HepG2 (cell line): ENCODE results near the gene RGS19. TPM values are rescaled to one million over a fixed set of nuclear protein-coding genes. Genes with fewer than 3 reads are reported as not detected.

Experiments
- ADNP ChIP-seq: sonication (generic); formaldehyde crosslinking; IDR thresholded peaks from 2 replicates; pipeline ENCODE4 v1.4.0; 2020; ENCODE audit warnings: missing genetic modification reagents
- AGO1 ChIP-seq: fragments of 200-400 bp; formaldehyde crosslinking; IDR thresholded peaks from 2 replicates; pipeline ENCODE4 v1.6.1; 2017; ENCODE audit warnings: mild to moderate bottlenecking, low read depth, low read length, moderate library complexity; ENCODE audit not compliant: poor library complexity, severe bottlenecking
- GATA4 ChIP-seq: sonication (generic); IDR thresholded peaks from 2 replicates; pipeline ENCODE4 v1.6.1; 2016; ENCODE audit warnings: antibody characterized with exemption, low read depth, borderline replicate concordance
- GZF1 ChIP-seq: sonication (generic); formaldehyde crosslinking; IDR thresholded peaks from 2 replicates; pipeline ENCODE4 v1.5.1; 2020; ENCODE audit warnings: mild to moderate bottlenecking, missing genetic modification reagents
- NFE2L2 ChIP-seq: fragments of 150-350 bp; IDR thresholded peaks from 2 replicates; pipeline ENCODE4 v1.6.1; 2014; ENCODE audit warnings: low read length
- PAXIP1 ChIP-seq: sonication (generic); formaldehyde crosslinking; conservative IDR thresholded peaks from 2 replicates; pipeline ENCODE4 v1.4.0; 2020; ENCODE audit warnings: mild to moderate bottlenecking, missing genetic modification reagents, moderate library complexity
- ZBED4 ChIP-seq: sonication (generic); formaldehyde crosslinking; IDR thresholded peaks from 2 replicates; pipeline ENCODE4 v1.4.0; 2020; ENCODE audit warnings: missing genetic modification reagents, borderline replicate concordance
- ZBTB14 ChIP-seq: sonication (generic); formaldehyde crosslinking; IDR thresholded peaks from 2 replicates; pipeline ENCODE4 v1.4.0; 2020; ENCODE audit warnings: missing genetic modification reagents
- ZBTB20 ChIP-seq: sonication (generic); formaldehyde crosslinking; IDR thresholded peaks from 2 replicates; pipeline ENCODE4 v1.8.1; 2023; ENCODE audit warnings: missing genetic modification reagents, low read depth, mild to moderate bottlenecking, borderline replicate concordance
- ZFP91 ChIP-seq: sonication (generic); formaldehyde crosslinking; IDR thresholded peaks from 2 replicates; pipeline ENCODE4 v1.9.0; 2022; ENCODE audit warnings: missing genetic modification reagents, mild to moderate bottlenecking, borderline replicate concordance
- ZNF256 ChIP-seq: sonication (generic); formaldehyde crosslinking; conservative IDR thresholded peaks from 2 replicates; pipeline ENCODE4 v1.4.0; 2020; ENCODE audit warnings: missing genetic modification reagents
- ZNF281 ChIP-seq: sonication (generic); formaldehyde crosslinking; IDR thresholded peaks from 2 replicates; pipeline ENCODE4 v1.4.0; 2020; ENCODE audit warnings: missing genetic modification reagents, borderline replicate concordance
- ZNF552 ChIP-seq: sonication (generic); formaldehyde crosslinking; IDR thresholded peaks from 2 replicates; pipeline ENCODE4 v1.9.0; 2022; ENCODE audit warnings: missing genetic modification reagents, mild to moderate bottlenecking, borderline replicate concordance
- ZNF773 ChIP-seq: sonication (generic); formaldehyde crosslinking; IDR thresholded peaks from 2 replicates; pipeline ENCODE4 v1.4.0; 2020; ENCODE audit warnings: missing genetic modification reagents, borderline replicate concordance
- polyA plus RNA-seq, 8 experiments: library from polyadenylated mRNA; depleted of rRNA in 3 of 8; stranded (reverse) in 7 of 8; unstranded in 1 of 8; fragments of >200 nt; fragmentation: Illumina TruSeq in 4 of 8; extraction: Trizol in 4 of 8; gene quantifications; 2 replicates each; pipeline versions ENCODE4 v1.2.1 to v1.2.3, GENCODE V29; 2011 to 2016; ENCODE audit warnings: low read depth in 4 of 8, missing spikeins in 1 of 8, mixed read lengths in 1 of 8; ENCODE audit not compliant: insufficient read depth in 1 of 8
- total RNA-seq, 5 experiments: library from RNA; depleted of rRNA; stranded (reverse); fragments of >200 nt; fragmentation: Illumina TruSeq; extraction: Trizol; gene quantifications; 2 replicates each; pipeline ENCODE4 v1.2.3, GENCODE V29; 2016; ENCODE audit warnings: low read depth in 1 of 5

The RGS19 gene
- total and polyA plus RNA-seq, 2 of the 13 experiments (the other 11 are each of a cell fraction or from before 2014, with no cell fraction given): 10.7 to 11.9 TPM

- no peak; the same call in 1 of the 2 replicates for TF ChIP-seq PAXIP1
- 0 out of 2 replicates have a peak, but pooled peaks have one; percentile 55 for TF ChIP-seq ZNF773 (CRISPR knock-in tag)
- TF ChIP-seq ZNF552: peak; percentile 46; the same call in 1 of the 2 replicates
- peak; percentile 99 for TF ChIP-seq ADNP (CRISPR knock-in tag)
- no peak for TF ChIP-seq AGO1
- peak; percentile 97 for TF ChIP-seq ZNF281 (CRISPR knock-in tag)
- TF ChIP-seq ZBTB20 (CRISPR knock-in tag): peak; percentile 42; the same call in 1 of the 2 replicates
- TF ChIP-seq ZBED4 (CRISPR knock-in tag): peak; percentile 81
- no peak; the same call in 1 of the 2 replicates for TF ChIP-seq ZBTB14 (CRISPR knock-in tag)
- TF ChIP-seq ZFP91 (CRISPR knock-in tag): peak; percentile 88; the same call in 1 of the 2 replicates
- TF ChIP-seq NFE2L2: no peak
- peak; percentile 16; the same call in 1 of the 2 replicates for TF ChIP-seq GATA4
- TF ChIP-seq ZNF256 (CRISPR knock-in tag): peak; percentile 46; the same call in 1 of the 2 replicates
- no peak for TF ChIP-seq GZF1 (CRISPR knock-in tag)
These were observed 23.3 kb downstream of the RGS19 start (continued) for GRCh38 chr20:64055893-64056638.
